KMS-11 (cell line): Measurements from ENCODE around the gene TCIRG1.

Experiments
- H2AFZ ChIP-seq: fragments of 200-600 bp; sonication (generic); 2 replicates; pipeline ENCODE4 v1.6.1; 2016; ENCODE audit warnings: antibody characterized with exemption, mixed run types, low read depth
- H3K27ac ChIP-seq: fragments of 200-600 bp; sonication (generic); 2 replicates; pipeline ENCODE4 v1.6.1; 2016; ENCODE audit warnings: mild to moderate bottlenecking, mixed run types
- H3K27me3 ChIP-seq: fragments of 200-600 bp; sonication (generic); 2 replicates; pipeline ENCODE4 v1.6.1; 2017; ENCODE audit warnings: mild to moderate bottlenecking, low read depth, mixed run types, moderate library complexity; ENCODE audit not compliant: insufficient read depth
- H3K36me3 ChIP-seq: fragments of 200-600 bp; sonication (generic); 2 replicates; pipeline ENCODE4 v1.6.1; 2017; ENCODE audit warnings: mild to moderate bottlenecking, mixed run types; ENCODE audit not compliant: insufficient read depth
- H3K4me1 ChIP-seq: fragments of 200-600 bp; sonication (generic); 2 replicates; pipeline ENCODE4 v1.6.1; 2016; ENCODE audit warnings: mild to moderate bottlenecking, low read depth, mixed run types; ENCODE audit not compliant: poor library complexity, severe bottlenecking
- H3K4me2 ChIP-seq: fragments of 200-600 bp; sonication (generic); 2 replicates; pipeline ENCODE4 v1.7.0; 2016; ENCODE audit warnings: mild to moderate bottlenecking, mixed run types
- H3K4me3 ChIP-seq: fragments of 200-600 bp; sonication (generic); IDR thresholded peaks from 2 replicates; pipeline ENCODE4 v1.6.1; 2017; ENCODE audit warnings: low read depth, low read length, mixed read lengths; ENCODE audit not compliant: insufficient read depth
- H3K79me2 ChIP-seq: fragments of 200-600 bp; sonication (generic); 2 replicates; pipeline ENCODE4 v1.6.1; 2016; ENCODE audit warnings: low read depth, mixed run types; ENCODE audit not compliant: insufficient read depth
- H3K9ac ChIP-seq: fragments of 200-600 bp; sonication (generic); 2 replicates; pipeline ENCODE4 v1.6.1; 2016; ENCODE audit warnings: mild to moderate bottlenecking, mixed run types
- H4K20me1 ChIP-seq: fragments of 200-600 bp; sonication (generic); 2 replicates; pipeline ENCODE4 v1.6.1; 2016; ENCODE audit warnings: mild to moderate bottlenecking, mixed run types; ENCODE audit not compliant: insufficient read depth
- CTCF ChIP-seq: fragments of 200-600 bp; sonication (generic); conservative IDR thresholded peaks from 2 replicates; pipeline ENCODE4 v1.6.1; 2017; ENCODE audit warnings: low read depth, mild to moderate bottlenecking, antibody characterized with exemption, low read length, moderate library complexity, mixed read lengths

The TCIRG1 gene

GRCh38 chr11:67999201-67999629 lies 39.6 kb upstream of the TCIRG1 start:
- no peak overlapping the region; the same call in 1 of the 2 replicates for H3K4me2 ChIP-seq
- peaks cover 79% of the 10 kb centered on the region for H3K4me1 ChIP-seq
- peak overlapping the region; percentile 58; the same call in 1 of the 2 replicates for H3K27ac ChIP-seq
- H3K36me3 ChIP-seq, result no peaks in the 10 kb centered on the region
- H3K4me3 ChIP-seq, result no peak overlapping the region
- H2AFZ ChIP-seq, result no peak overlapping the region
- no peak for TF ChIP-seq CTCF
- no peak overlapping the region for H3K9ac ChIP-seq
- no peaks in the 10 kb centered on the region for H3K27me3 ChIP-seq
- H3K79me2 ChIP-seq, result no peaks in the 10 kb centered on the region
- no peaks in the 10 kb centered on the region for H4K20me1 ChIP-seq

- Histone ChIP-seq H3K4me3 (no peak overlapping the region), H3K36me3 (no peaks in the 10 kb centered on the region), H3K4me1 (peaks cover 79% of the 10 kb centered on the region), H4K20me1 (no peaks in the 10 kb centered on the region), H2AFZ (no peak overlapping the region), H3K79me2 (no peaks in the 10 kb centered on the region), H3K4me2 (no peak overlapping the region), H3K27ac (no peak overlapping the region), H3K27me3 (no peaks in the 10 kb centered on the region), H3K9ac (no peak overlapping the region)
- no peak for TF ChIP-seq CTCF
Measured at GRCh38 chr11:67999704-68000103, 39.1 kb upstream of the TCIRG1 start.

GRCh38 chr11:68002575-68002937 lies 36.3 kb upstream of the TCIRG1 start:
- H3K36me3 ChIP-seq, result no peaks in the 10 kb centered on the region
- H3K27me3 ChIP-seq, result no peaks in the 10 kb centered on the region
- no peak for TF ChIP-seq CTCF
- H3K27ac ChIP-seq, result peak overlapping the region; percentile 26; the same call in 1 of the 2 replicates
- peak overlapping the region; percentile 57 for H3K4me2 ChIP-seq
- no peaks in the 10 kb centered on the region for H3K79me2 ChIP-seq
- peak overlapping the region; percentile 37; the same call in 1 of the 2 replicates for H3K9ac ChIP-seq
- no peak overlapping the region for H3K4me3 ChIP-seq
- peaks cover 74% of the 10 kb centered on the region for H3K4me1 ChIP-seq
- no peak overlapping the region for H2AFZ ChIP-seq
- H4K20me1 ChIP-seq, result no peaks in the 10 kb centered on the region

GRCh38 chr11:68002938-68003845 lies 35.6 kb upstream of the TCIRG1 start:
- Histone ChIP-seq H3K4me1 (peaks cover 74% of the 10 kb centered on the region), H4K20me1 (no peaks in the 10 kb centered on the region), H3K4me2 (peak overlapping the region; percentile 57), H3K27me3 (no peaks in the 10 kb centered on the region), H3K9ac (peak overlapping the region; percentile 55; the same call in 1 of the 2 replicates), H3K36me3 (no peaks in the 10 kb centered on the region), H3K27ac (peak overlapping the region; percentile 26; the same call in 1 of the 2 replicates), H3K79me2 (no peaks in the 10 kb centered on the region), H2AFZ (no peak overlapping the region), H3K4me3 (no peak overlapping the region)
- TF ChIP-seq CTCF, result no peak
